Activated CD4-positive, alpha-beta T cell treated with anti-CD3 and anti-CD28 coated beads, Interleukin-2, Interleukin-4, amounts not matched to agents 100 ng/mL and 50 ng/mL, durations not matched to agents 16 hours and 8 hours (primary cell): Measurements from ENCODE around the gene ELF1.
"Not testable (repeated sequence)": the region's sequence is repeated elsewhere in the genome, so short reads cannot be mapped to it uniquely, and the experiment has no call there.

Experiments used
- DNase-seq: peaks from one replicate; pipeline ENCODE4 v3.0.0-alpha.2; 2020; ENCODE audit warnings: low spot score

Gene ELF1

DNA sequence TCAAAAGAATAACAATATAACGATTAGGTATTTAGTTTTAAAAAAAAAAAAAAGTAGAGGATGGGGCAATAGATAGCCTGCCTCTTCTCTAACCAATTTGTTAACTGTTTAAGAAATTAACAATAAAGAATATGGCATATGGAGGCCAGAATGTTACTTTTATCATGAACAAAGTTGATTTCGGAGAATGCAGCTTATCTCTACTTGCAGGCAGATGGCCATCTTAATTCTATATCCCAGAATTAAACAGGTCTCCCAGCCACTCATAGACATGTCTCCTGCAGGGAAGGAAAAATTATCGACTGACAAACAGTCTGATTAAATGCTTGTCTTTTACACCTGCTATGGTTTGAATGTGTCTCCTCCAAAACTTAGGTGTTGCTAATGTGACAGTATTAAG is 133.1 kb downstream of the ELF1 start:
- no peak for DNase-seq

DNA sequence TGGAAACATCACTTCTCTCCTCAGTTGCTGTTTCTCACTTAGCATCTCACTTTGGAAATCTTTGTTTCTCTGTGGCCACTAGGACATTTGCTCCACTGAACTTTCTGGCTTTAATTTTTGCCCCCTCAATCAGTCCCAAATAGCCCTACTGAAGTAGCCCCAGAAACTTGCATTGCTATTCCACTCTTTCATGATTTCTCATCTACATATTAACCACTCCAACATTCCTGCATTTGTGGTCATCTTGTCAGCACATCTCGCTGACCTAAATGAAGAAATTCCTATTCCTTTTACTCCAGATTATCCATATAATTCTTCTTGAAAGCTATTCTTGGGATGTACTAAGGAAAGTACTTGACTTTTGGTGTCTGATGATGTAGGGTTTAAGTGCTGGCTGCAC is 134.9 kb downstream of the ELF1 start:
- DNase-seq, result not testable (repeated sequence)
